Heart right ventricle (tissue), 16 donors: ENCODE results near the gene KRT1. TPM values are rescaled to one million over a fixed set of nuclear protein-coding genes. Genes with fewer than 3 reads are reported as not detected.

ENCODE experiments used
- ATAC-seq, 8 donors: fragments of 200-7000 bp; cut with Tn5 transposase; one replicate each; pipeline ENCODE4 v1.9.1; 2020; ENCODE audit warnings: mild to moderate bottlenecking in 8 of 8, moderate library complexity in 8 of 8, moderate number of reproducible peaks in 1 of 8
- DNase-seq, 2 donors: peaks; one replicate each; pipeline ENCODE4 v3.0.0-alpha.2; 2020
- H3K27ac ChIP-seq, 10 donors: fragments of 200-600 bp; sonication (generic) in 2 of 10; one replicate each; pipeline versions ENCODE4 v1.5.0 to v1.8.0; 2020 to 2022; ENCODE audit warnings: mild to moderate bottlenecking in 3 of 10
- H3K27me3 ChIP-seq, 7 donors: fragments of 200-600 bp; one replicate each; pipeline ENCODE4 v1.8.0; 2021 to 2022; ENCODE audit warnings: mild to moderate bottlenecking in 2 of 7
- H3K36me3 ChIP-seq, 9 donors: fragments of 200-600 bp; sonication (generic) in 1 of 9; one replicate each; pipeline versions ENCODE4 v1.5.0 to v1.8.0; 2020 to 2022; ENCODE audit warnings: mild to moderate bottlenecking in 2 of 9
- H3K4me1 ChIP-seq, 9 donors: fragments of 200-600 bp; sonication (generic) in 1 of 9; one replicate each; pipeline versions ENCODE4 v1.5.0 to v1.8.0; 2020 to 2022; ENCODE audit warnings: mild to moderate bottlenecking in 4 of 9
- H3K4me3 ChIP-seq, 10 donors: fragments of 200-600 bp; sonication (generic) in 2 of 10; one replicate each; pipeline versions ENCODE4 v1.5.0 to v1.8.0; 2020 to 2022; ENCODE audit warnings: mild to moderate bottlenecking in 7 of 10, moderate library complexity in 2 of 10
- H3K9me3 ChIP-seq, 11 donors: fragments of 200-600 bp in 10 of 11; sonication (generic) in 2 of 11; one replicate each; pipeline versions ENCODE4 v1.5.0 to v1.8.0; 2013 to 2022; ENCODE audit warnings: mild to moderate bottlenecking in 2 of 11, control low read depth in 1 of 11, moderate library complexity in 1 of 11
- CTCF ChIP-seq, 9 donors: fragments of 200-600 bp; sonication (generic) in 2 of 9; IDR thresholded peaks; one replicate each; pipeline versions ENCODE4 v1.5.0 to v1.8.0; 2021 to 2022; ENCODE audit warnings: antibody characterized with exemption in 9 of 9, mild to moderate bottlenecking in 5 of 9, moderate library complexity in 1 of 9
- WGBS, 2 donors: extraction: QIAGEN DNeasy Blood & Tissue Kit; methylation state at CpG; one replicate each; pipeline ENCODE4 v1.1.7; 2013; ENCODE audit warnings: inconsistent platforms in 1 of 2; 5-methylcytosine and 5-hydroxymethylcytosine counted together
- intact Hi-C, 10 donors: fragments of 100-400 bp; cut with DNase I; formaldehyde crosslinking; loops; one replicate each; pipeline versions ENCODE4 v1.11.1 to v1.14.2; 2022
- polyA plus RNA-seq, 2 donors: library from polyadenylated mRNA; stranded (reverse); fragments of 200-250 nt; gene quantifications; one replicate each; pipeline ENCODE4 v1.2.3, GENCODE V29; 2013
- total RNA-seq, 10 donors: library from RNA; stranded (reverse); fragmentation: NEBNext Ultra II Directional in 3 of 10; extraction: Animal tissue kit (Norgen Biotek cat#: 25700) in 3 of 10; gene quantifications; one replicate each; pipeline versions ENCODE4 v1.2.1 to v1.2.4, GENCODE V29; 2021 to 2023
- donor health status: Arrhythmogenic right ventricular cardiomyopathy.
- donor health status: ischemic (EF 13 %, LVEDD 7.1; RV severe dilation, severe dysfunction).
- donor health status: healthy with polysubstance abuse.
- donor health status: DM: no; HTN: yes; CAD: no.
- donor health status: DM: no; HTN: no; CAD: no.
- donor health status: ischemic (EF 25% LVEDD 6.9; RV normal size, moderate dysfunction).
- donor health status: ischemic (EF 25% LVEDD 5.7; RV mildly dilated, moderate dysfunction).
- donor health status: healthy.
- donor health status: DM: yes; HTN: yes; CAD: no.
- donor health status: Ischemic cardiomyopathy.
- donor health status: ischemic (EF 35%, LVEDD 5.7; RV mildly dilated, moderate dysfunction).
- donor health status: nonischemic (EF 11% LVEDD 7.7; RV severe dilation, severe dysfunction).
- donor health status: DM: yes; HTN: yes; CAD: no.
- donor health status: PGD.
- donor health status: ischemic (EF 29% LVEDD 5.4; RV normal size, mild dysfunction).
- donor health status: nonischemic (EF 23%, LVEDD 6.1; RV moderate dilation, normal function).

KRT1 gene
- total and polyA plus RNA-seq, 12 donors: not detected

GRCh38 chr12:52669426-52669825 is 10.8 kb downstream of the KRT1 start:
- ATAC-seq (no peak), DNase-seq (no peak)
- Histone ChIP-seq H3K27ac (no peak overlapping the region), H3K9me3 (no peaks in the 10 kb centered on the region), H3K36me3 (no peaks in the 10 kb centered on the region), H3K4me3 (no peak overlapping the region), H3K4me1 (no peaks in the 10 kb centered on the region), H3K27me3 (peaks cover 0 to 33% (median 10%) of the 10 kb centered on the region in 7 donors)
- intact Hi-C loops: loop anchor here in 5 of 10 donors (5.0 to 10.0 kb wide), 2 partner anchors 195 to 198 kb away; no protein-coding TSS in a partner anchor
- no peak for TF ChIP-seq CTCF (IDR thresholded peaks at IDR 0.05)

GRCh38 chr12:52667931-52668330 is 12.3 kb downstream of the KRT1 start:
- no peak for DNase-seq
- H3K9me3 ChIP-seq: no peaks in the 10 kb centered on the region
- no peaks in the 10 kb centered on the region for H3K4me1 ChIP-seq
- no peaks in the 10 kb centered on the region for H3K36me3 ChIP-seq
- H3K4me3 ChIP-seq: no peak overlapping the region
- no peak for ATAC-seq
- TF ChIP-seq CTCF (IDR thresholded peaks at IDR 0.05): no peak
- 79 to 83% methylated on average over 7 of the region's 7 CpGs for WGBS, 2 donors
- peaks cover 0 to 30% (median 16%) of the 10 kb centered on the region in 7 donors for H3K27me3 ChIP-seq
- intact Hi-C loops: loop anchor here in 5 of 10 donors (5.0 to 10.0 kb wide), 2 partner anchors 197 to 199 kb away; no protein-coding TSS in a partner anchor
- no peak overlapping the region for H3K27ac ChIP-seq

- intact Hi-C loops: loop anchor here in 5 of 10 donors (5.0 to 10.0 kb wide), 2 partner anchors 197 to 200 kb away; no protein-coding TSS in a partner anchor
- H3K9me3 ChIP-seq: no peaks in the 10 kb centered on the region
- peaks cover 0 to under 1% (median 0%) of the 10 kb centered on the region in 9 donors for H3K4me1 ChIP-seq
- DNase-seq (no peak), ATAC-seq (no peak)
- no peaks in the 10 kb centered on the region for H3K36me3 ChIP-seq
- peaks cover 0 to 30% (median 16%) of the 10 kb centered on the region in 7 donors for H3K27me3 ChIP-seq
- peak in 7 of 9 donors; percentile 19 to 39 (median 28) for TF ChIP-seq CTCF (IDR thresholded peaks at IDR 0.05)
- H3K27ac ChIP-seq: no peak overlapping the region
- H3K4me3 ChIP-seq: no peak overlapping the region
- 64 to 67% methylated on average over 9 of the region's 9 CpGs for WGBS, 2 donors
These were observed 12.7 kb downstream of the KRT1 start for GRCh38 chr12:52667509-52667908.

GRCh38 chr12:52666471-52666870 is 13.7 kb downstream of the KRT1 start:
- TF ChIP-seq CTCF (IDR thresholded peaks at IDR 0.05): no peak
- Histone ChIP-seq H3K4me1 (peaks cover 0 to 7% (median 0%) of the 10 kb centered on the region in 9 donors), H3K9me3 (no peaks in the 10 kb centered on the region), H3K27me3 (peaks cover 0 to 30% (median 16%) of the 10 kb centered on the region in 7 donors), H3K27ac (no peak overlapping the region), H3K36me3 (no peaks in the 10 kb centered on the region), H3K4me3 (no peak overlapping the region)
- intact Hi-C loops: loop anchor here in 5 of 10 donors (5.0 to 10.0 kb wide), 2 partner anchors 198 to 201 kb away; no protein-coding TSS in a partner anchor
- 78 to 84% methylated on average over 3 of the region's 3 CpGs for WGBS, 2 donors
- DNase-seq (no peak), ATAC-seq (no peak)
